HepG2 (cell line): ENCODE measurements around the gene HSPB8. TPM values are rescaled to one million over a fixed set of nuclear protein-coding genes. Genes with fewer than 3 reads are reported as not detected.

ENCODE experiments used
- ATAC-seq: fragments of 200-7000 bp; cut with Tn5 transposase; 3 replicates; pipeline ENCODE4 v1.9.1; 2020; ENCODE audit warnings: mild to moderate bottlenecking, moderate library complexity
- BruUV-seq: library from RNA; stranded (reverse); fragments of 400-500 nt; replicated peaks from 2 replicates; lab custom pipeline; 2021; lab: Mats Ljungman, UMichigan
- CTCF ChIA-PET: fragments of 300-600 bp; formaldehyde crosslinking; extraction: SDS; loops from one replicate; lab custom pipeline; 2021; ENCODE audit warnings: low total read pairs, inconsistent platforms, low intra/inter-chr PET ratio; lab: Yijun Ruan, JAX
- POLR2A ChIA-PET: fragments of 350-600 bp; sonication (Branson Sonifier 250); formaldehyde crosslinking; loops from one replicate; lab custom pipeline; 2020; ENCODE audit warnings: antibody characterized with exemption, inconsistent platforms; lab: Yijun Ruan, JAX
- DNase-seq: peaks from one replicate; pipeline ENCODE4 v3.0.0-alpha.2; 2015; ENCODE audit warnings: low spot score
- FAIRE-seq: peaks from 3 replicates; lab custom pipeline; 2011; peaks lifted over from hg19 to GRCh38; lab: Jason Lieb, UNC
- H2AFZ ChIP-seq: one replicate; pipeline ENCODE4 v1.6.1; 2011; ENCODE audit warnings: low read length, inconsistent platforms
- H3K27ac ChIP-seq: fragments of 300-600 bp; 3 replicates; pipeline ENCODE4 v1.8.0; 2011; ENCODE audit warnings: mixed run types, mild to moderate bottlenecking, mixed read lengths, low read length, inconsistent platforms; ENCODE audit not compliant: insufficient read depth; ENCODE audit errors: extremely low read length
- H3K27me3 ChIP-seq, 2 experiments: fragments of 200-600 bp in 1 of 2; 2 replicates in 1 of 2; 3 replicates in 1 of 2; pipeline versions ENCODE4 v1.6.0 to v1.8.0; 2011; ENCODE audit warnings: low read length in 2 of 2, mild to moderate bottlenecking in 2 of 2, moderate library complexity in 2 of 2, inconsistent platforms in 1 of 2; ENCODE audit not compliant: insufficient read depth in 2 of 2, control insufficient read depth in 1 of 2
- H3K36me3 ChIP-seq, 2 experiments: fragments of 200-600 bp in 1 of 2; replicated peaks in 1 of 2; 2 replicates in 1 of 2; 3 replicates in 1 of 2; pipeline versions ENCODE4 v1.5.1 to v1.8.0; 2011; ENCODE audit warnings: low read length in 2 of 2, inconsistent platforms in 1 of 2; ENCODE audit not compliant: insufficient read depth in 2 of 2, control insufficient read depth in 1 of 2
- H3K4me1 ChIP-seq: 2 replicates; pipeline ENCODE4 v1.5.1; 2012; ENCODE audit warnings: low read length, inconsistent platforms; ENCODE audit not compliant: insufficient read depth
- H3K4me2 ChIP-seq: 2 replicates; pipeline ENCODE4 v1.6.0; 2011; ENCODE audit warnings: low read depth, low read length, inconsistent platforms
- H3K4me3 ChIP-seq, 3 experiments: fragments of 200-600 bp in 1 of 3; sonication (generic), shearing (Covaris generic) in 1 of 3; replicated peaks in 1 of 3; 2 replicates each; pipeline ENCODE4 v1.5.1; 2011 to 2016; ENCODE audit warnings: low read length in 3 of 3, inconsistent platforms in 2 of 3, low read depth in 2 of 3, mild to moderate bottlenecking in 2 of 3, control low read depth in 1 of 3, mixed read lengths in 1 of 3; ENCODE audit not compliant: insufficient read depth in 1 of 3
- H3K79me2 ChIP-seq: one replicate; pipeline ENCODE4 v1.6.1; 2011; ENCODE audit warnings: low read length, inconsistent platforms; ENCODE audit not compliant: insufficient read depth
- H3K9ac ChIP-seq: 2 replicates; pipeline ENCODE4 v1.6.0; 2011; ENCODE audit warnings: mild to moderate bottlenecking, low read depth, low read length, inconsistent platforms; ENCODE audit not compliant: insufficient read depth
- H3K9me3 ChIP-seq: 2 replicates; pipeline ENCODE4 v1.5.1; 2012; ENCODE audit warnings: mild to moderate bottlenecking, low read length
- H4K20me1 ChIP-seq: 2 replicates; pipeline ENCODE4 v1.6.0; 2011; ENCODE audit warnings: inconsistent platforms, mild to moderate bottlenecking, low read length, moderate library complexity; ENCODE audit not compliant: insufficient read depth
- CREB3 ChIP-seq: sonication (generic); formaldehyde crosslinking; IDR thresholded peaks from 2 replicates; pipeline ENCODE4 v1.5.0; 2020; ENCODE audit warnings: missing genetic modification reagents
- FOXM1 ChIP-seq: sonication (generic); formaldehyde crosslinking; IDR thresholded peaks from 2 replicates; pipeline ENCODE4 v1.5.0; 2020; ENCODE audit warnings: missing genetic modification reagents
- KIAA2018 ChIP-seq: sonication (generic); formaldehyde crosslinking; IDR thresholded peaks from 2 replicates; pipeline ENCODE4 v1.5.0; 2020; ENCODE audit warnings: mild to moderate bottlenecking, missing genetic modification reagents, borderline replicate concordance
- NRL ChIP-seq: sonication (generic); formaldehyde crosslinking; IDR thresholded peaks from 2 replicates; pipeline ENCODE4 v1.5.0; 2020; ENCODE audit warnings: missing genetic modification reagents, mild to moderate bottlenecking, moderate library complexity, borderline replicate concordance
- SATB2 ChIP-seq: sonication (generic); formaldehyde crosslinking; IDR thresholded peaks from 2 replicates; pipeline ENCODE4 v1.5.0; 2020; ENCODE audit warnings: missing genetic modification reagents
- TARDBP ChIP-seq: sonication (generic); formaldehyde crosslinking; IDR thresholded peaks from 2 replicates; pipeline ENCODE4 v1.8.0; 2022; ENCODE audit warnings: mild to moderate bottlenecking, missing genetic modification reagents
- ZNF136 ChIP-seq: sonication (generic); formaldehyde crosslinking; IDR thresholded peaks from 2 replicates; pipeline ENCODE4 v1.8.1; 2022; ENCODE audit warnings: low read depth, mild to moderate bottlenecking, moderate library complexity, missing genetic modification reagents
- ZNF337 ChIP-seq: sonication (generic); formaldehyde crosslinking; IDR thresholded peaks from 2 replicates; pipeline ENCODE4 v1.5.1; 2020; ENCODE audit warnings: missing genetic modification reagents, low read depth, mild to moderate bottlenecking, borderline replicate concordance
- ZNF792 ChIP-seq: IDR thresholded peaks from 2 replicates; pipeline ENCODE4 v1.6.1; 2016
- ZSCAN29 ChIP-seq: sonication (generic); formaldehyde crosslinking; conservative IDR thresholded peaks from 2 replicates; pipeline ENCODE4 v1.4.0; 2020; ENCODE audit warnings: mild to moderate bottlenecking, missing genetic modification reagents
- WGBS: methylation state at CpG from one replicate; pipeline ENCODE4 v1.1.6; 2017; ENCODE audit warnings: low lambda C conversion rate; 5-methylcytosine and 5-hydroxymethylcytosine counted together
- in situ Hi-C: cut with HindIII; loops from 2 replicates; pipeline ENCODE4 v1.10.0; 2017; ENCODE audit warnings: low pct_unique_long_range_greater_than_20kb; ENCODE audit not compliant: extremely low pct_ligation_motif_present
- intact Hi-C: fragments of 100-400 bp; cut with micrococcal nuclease; formaldehyde crosslinking; loops from one replicate; pipeline ENCODE4 v1.10.0; 2022; ENCODE audit not compliant: unreplicated experiment
- polyA plus RNA-seq, 8 experiments: library from polyadenylated mRNA; depleted of rRNA in 3 of 8; stranded (reverse) in 7 of 8; unstranded in 1 of 8; fragments of >200 nt; fragmentation: Illumina TruSeq in 4 of 8; extraction: Trizol in 4 of 8; gene quantifications; 2 replicates each; pipeline versions ENCODE4 v1.2.1 to v1.2.3, GENCODE V29; 2011 to 2016; ENCODE audit warnings: low read depth in 4 of 8, missing spikeins in 1 of 8, mixed read lengths in 1 of 8; ENCODE audit not compliant: insufficient read depth in 1 of 8
- total RNA-seq, 5 experiments: library from RNA; depleted of rRNA; stranded (reverse); fragments of >200 nt; fragmentation: Illumina TruSeq; extraction: Trizol; gene quantifications; 2 replicates each; pipeline ENCODE4 v1.2.3, GENCODE V29; 2016; ENCODE audit warnings: low read depth in 1 of 5

HSPB8 gene
- total and polyA plus RNA-seq, 2 of the 13 experiments (the other 11 are each of a cell fraction or from before 2014, with no cell fraction given): 0.49 to 0.54 TPM

DNA sequence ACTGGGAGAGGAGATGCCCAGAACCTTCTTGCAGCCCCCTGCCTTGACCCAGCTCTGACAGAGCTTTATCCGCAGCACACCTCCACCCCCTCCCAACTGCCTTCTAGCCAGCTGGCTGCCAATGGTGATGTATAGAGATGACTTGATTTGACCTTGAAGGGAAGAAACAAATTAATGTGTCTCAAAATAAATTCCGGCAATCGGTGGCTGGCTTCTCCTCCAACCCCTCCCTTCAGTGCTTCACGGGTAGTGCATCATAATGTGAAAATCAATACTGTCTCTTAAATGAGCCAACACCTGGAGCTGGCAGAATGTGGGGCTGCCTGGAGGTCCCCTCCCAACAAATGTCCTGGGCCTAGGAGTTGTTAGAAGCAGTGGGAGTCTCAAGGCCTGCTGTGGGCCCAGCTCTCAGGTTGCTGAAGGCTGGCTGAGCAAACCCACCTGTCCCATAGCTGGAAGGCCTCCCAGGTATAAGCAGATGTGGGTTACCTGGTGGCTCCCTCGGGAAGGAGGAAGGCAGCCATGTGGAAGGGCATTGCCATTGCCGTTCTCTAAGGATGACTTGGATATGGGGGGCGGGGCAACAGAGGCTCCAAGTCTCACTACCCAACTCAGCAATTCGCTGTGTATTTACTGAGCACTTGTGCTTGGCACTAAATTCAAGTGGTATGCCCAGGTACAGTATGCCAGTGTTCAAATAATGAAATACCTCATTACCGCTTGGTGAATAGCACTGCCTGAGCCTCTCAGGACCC, 23.2 kb downstream of the HSPB8 start (continued):
- TF ChIP-seq CREB3 (CRISPR knock-in tag) (no peak), SATB2 (CRISPR knock-in tag) (no peak), FOXM1 (CRISPR knock-in tag) (no peak), ZNF792 (CRISPR knock-in tag) (no peak), ZSCAN29 (CRISPR knock-in tag) (no peak), NRL (no peak), TARDBP (CRISPR knock-in tag) (no peak), ZNF337 (no peak), ZNF136 (CRISPR knock-in tag) (no peak)

DNA sequence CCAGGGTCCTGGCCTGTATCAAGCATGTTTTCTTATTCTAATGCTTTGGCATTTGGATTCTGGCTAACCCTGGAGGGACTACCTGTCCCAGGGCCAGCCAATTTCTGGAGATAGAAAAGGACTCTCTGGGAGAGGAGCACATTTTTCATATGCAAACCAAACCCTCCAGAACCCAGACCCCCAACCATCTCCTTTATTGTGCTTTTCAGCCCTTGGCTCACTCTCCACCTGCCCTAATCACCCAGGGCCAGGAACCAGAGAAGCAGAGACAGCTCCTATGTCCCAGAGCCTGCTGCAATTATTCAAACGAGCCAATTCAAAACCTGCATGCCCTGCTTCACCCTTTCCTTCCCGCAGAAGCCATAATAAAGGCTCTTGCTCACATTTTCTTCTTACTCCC, 23.8 kb downstream of the HSPB8 start:
- Histone ChIP-seq H3K4me1 (no peaks in the 10 kb centered on the region), H4K20me1 (no peaks in the 10 kb centered on the region), H3K27me3 (no peaks in the 10 kb centered on the region; a peak in 1 of 5 replicates), H3K36me3 (no peaks in the 10 kb centered on the region), H3K4me2 (no peak overlapping the region), H3K9ac (no peak overlapping the region), H3K27ac (no peak overlapping the region), H3K4me3 (no peak overlapping the region), H3K79me2 (no peaks in the 10 kb centered on the region), H3K9me3 (no peaks in the 10 kb centered on the region), H2AFZ (no peak overlapping the region)
- DNase-seq: no peak
- intact Hi-C loops: no loop called here
- ChIA-PET CTCF (no interaction called here), POLR2A (no interaction called here)
- no peak for ATAC-seq
- FAIRE-seq: no peak
- no TSS peak for BruUV-seq
- no peak for TF ChIP-seq KIAA2018 (CRISPR knock-in tag)
- in situ Hi-C loops: no loop called here
- 0% methylated on average over 2 of the region's 2 CpGs for WGBS
